GM18502 (cell line): ENCODE measurements around the gene C6orf136.
"Not testable (repeated sequence)": the region's sequence is repeated elsewhere in the genome, so short reads cannot be mapped to it uniquely, and the experiment has no call there.

Source experiments
- ATAC-seq: cut with Tn5 transposase; IDR thresholded peaks from one replicate; pipeline ENCODE4 v1.9.1; 2021; ENCODE audit warnings: mild to moderate bottlenecking; ENCODE audit not compliant: unreplicated experiment, poor library complexity

The C6orf136 gene

DNA sequence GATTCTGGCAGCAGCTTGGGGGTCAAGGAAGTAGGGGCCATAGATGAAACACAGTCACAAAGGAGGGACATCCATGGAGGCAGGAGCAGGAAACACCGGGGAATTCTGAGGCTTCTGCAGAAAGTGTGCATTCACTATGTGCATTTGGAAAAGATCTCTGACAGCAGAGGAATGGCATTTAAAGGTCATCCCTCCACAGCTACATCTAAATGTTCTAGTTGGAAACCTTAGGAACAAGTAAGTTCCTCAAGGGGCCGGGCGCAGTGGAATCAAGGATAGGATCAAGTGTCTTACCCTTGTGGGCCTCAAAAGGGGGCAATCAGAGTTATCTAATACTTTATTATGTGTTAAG, 8.8 kb downstream of the C6orf136 start:
- no peak for ATAC-seq

DNA sequence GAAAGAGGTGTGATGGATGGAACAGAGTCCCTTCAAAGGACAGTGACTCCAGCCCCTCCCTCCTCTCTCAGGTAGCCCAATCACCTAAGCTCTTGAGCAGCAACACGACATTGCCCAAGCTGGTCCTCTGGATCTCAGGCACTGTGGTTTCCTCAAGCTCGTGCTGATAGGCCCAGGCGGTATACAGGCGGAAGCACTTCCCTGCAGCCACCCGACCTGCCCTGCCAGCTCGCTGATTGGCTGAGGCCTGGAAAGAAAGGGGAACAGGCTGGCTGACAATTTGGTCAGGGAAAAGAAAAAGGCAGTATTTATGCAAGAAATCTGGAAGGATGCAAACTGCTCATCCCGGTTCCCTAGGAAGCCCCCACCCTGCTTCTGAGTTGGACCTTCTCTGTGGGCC, 9.6 kb downstream of the C6orf136 start:
- no peak for ATAC-seq

DNA sequence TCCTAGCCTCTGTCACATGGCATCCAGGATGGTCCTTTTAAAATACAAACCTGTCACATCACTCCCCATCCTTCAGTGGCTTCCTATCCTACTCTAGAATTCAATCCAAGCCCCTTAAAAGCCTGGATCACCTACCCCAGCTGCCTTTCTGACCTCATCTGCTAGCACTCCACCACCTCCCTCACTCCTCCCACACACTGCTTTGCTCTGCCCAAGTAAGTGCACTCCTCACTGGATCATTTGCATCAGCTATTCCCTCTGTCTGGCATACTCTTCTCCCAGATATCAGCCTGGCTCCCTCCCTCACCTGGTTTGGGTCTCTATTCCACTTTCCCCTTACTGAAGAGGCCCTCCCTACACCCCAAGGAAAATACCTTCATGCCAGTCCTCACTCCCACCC, 10.5 kb downstream of the C6orf136 start:
- no peak for ATAC-seq

DNA sequence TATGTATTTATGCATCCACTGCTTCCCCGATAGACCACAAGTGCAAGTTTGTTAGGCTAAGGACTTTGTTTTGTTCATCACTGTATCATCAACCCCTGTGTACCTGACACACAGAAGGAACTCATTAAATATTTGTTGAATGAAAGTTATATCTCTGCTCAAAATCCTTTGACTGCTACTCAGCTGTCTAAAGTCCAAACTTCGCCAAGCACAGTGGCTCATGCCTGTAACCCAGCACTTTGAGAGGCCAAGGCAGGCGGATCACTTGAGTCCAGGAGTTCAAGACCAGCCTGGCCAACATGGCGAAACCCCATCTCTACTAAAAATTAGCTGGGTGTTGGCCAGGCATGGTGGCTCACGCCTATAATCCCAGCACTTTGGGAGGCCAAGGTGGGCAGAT, 11.0 kb downstream of the C6orf136 start:
- not testable (repeated sequence) for ATAC-seq

DNA sequence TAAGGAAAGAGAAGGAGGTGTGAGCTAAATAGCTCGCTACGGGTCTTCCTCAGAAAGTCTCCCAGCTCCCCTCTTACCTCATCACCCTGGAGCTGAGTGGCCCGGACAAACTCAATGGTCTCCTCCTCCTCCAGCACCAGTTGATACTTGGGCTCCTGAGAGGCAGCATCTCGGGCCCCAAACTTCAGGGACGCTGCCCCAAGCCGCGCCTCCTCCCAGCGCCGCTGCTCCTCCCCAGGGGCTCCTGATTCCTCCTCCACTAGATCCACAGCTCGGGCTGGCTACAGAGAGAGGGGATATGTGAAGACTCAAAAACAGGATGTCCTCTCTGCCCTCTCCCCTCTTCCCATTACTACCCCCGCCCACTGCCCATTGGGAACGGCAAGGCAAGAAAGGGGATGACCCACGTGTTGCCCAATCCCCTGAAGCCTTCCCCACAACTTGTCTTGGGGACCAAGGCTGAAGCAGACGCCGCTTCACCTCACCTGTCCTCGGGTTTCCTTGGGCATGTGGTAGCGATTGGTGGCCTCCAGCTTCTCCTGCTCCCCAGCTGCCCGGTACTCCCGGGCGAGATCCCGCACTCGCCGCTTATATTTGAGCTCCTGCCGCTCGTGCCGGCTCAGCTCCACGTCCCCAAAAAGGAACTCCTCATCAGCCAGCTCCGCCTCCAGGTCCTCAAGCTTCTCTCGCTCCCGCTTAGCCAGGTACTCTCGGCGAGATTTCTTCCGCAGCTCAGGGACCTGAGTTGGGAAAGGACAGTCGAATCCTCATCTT, 18.2 kb downstream of the C6orf136 start:
- ATAC-seq, result no peak

DNA sequence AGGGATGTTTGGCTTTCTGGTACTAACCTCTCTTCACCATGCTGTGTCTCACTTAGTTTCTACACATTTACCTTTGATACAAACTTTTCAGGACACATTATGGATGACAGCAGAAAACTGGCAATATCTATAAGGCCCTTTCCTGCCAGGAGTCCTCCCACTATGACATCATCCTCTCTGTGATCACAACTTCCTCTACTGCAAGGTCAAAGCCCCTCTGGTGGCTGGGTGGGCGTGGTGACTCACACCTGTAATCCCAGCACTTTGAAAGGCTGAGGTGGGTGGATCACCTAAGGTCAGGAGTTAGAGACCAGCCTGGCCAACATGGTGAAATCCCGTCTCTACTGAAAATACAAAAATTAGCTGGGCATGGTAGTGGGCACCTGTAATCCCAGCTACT, 19.4 kb downstream of the C6orf136 start:
- ATAC-seq, result not testable (repeated sequence)

DNA sequence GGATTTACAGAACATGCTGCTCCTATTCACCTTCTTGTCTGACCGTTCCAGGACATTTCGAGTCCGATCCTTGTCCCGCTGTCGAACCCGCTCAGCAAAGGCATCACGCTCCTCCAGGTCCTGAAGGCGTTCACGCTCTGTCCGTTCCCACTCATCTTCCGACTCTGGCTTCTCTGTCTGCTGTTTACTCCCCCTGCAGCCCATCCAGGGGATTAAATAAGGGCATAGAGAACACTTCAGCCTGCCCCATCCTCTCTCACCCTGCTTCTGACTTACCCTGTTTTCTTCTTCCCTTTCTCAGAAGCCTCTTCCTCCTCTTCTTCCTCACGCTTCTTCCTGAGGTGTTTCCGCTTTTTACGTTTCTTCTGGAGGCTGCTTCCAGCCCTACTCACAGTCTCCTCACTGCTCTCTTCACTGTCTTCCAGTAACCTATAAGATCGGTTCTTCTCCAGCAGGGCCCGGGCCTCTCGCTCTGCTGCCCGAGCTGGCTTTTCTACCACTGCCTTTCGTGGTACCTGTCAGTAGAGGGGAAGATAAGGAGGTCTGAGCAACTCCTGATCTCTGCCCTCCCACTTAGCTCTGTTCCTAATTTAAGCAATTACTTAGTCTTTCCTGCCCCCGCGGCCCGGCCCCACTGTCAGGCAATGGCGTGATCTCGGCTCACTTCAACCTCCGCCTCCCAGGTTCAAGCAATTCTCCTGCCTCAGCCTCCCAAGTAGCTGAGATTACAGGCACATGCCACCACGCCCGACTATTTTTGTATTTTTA, 24.0 kb downstream of the C6orf136 start:
- ATAC-seq, result no peak

DNA sequence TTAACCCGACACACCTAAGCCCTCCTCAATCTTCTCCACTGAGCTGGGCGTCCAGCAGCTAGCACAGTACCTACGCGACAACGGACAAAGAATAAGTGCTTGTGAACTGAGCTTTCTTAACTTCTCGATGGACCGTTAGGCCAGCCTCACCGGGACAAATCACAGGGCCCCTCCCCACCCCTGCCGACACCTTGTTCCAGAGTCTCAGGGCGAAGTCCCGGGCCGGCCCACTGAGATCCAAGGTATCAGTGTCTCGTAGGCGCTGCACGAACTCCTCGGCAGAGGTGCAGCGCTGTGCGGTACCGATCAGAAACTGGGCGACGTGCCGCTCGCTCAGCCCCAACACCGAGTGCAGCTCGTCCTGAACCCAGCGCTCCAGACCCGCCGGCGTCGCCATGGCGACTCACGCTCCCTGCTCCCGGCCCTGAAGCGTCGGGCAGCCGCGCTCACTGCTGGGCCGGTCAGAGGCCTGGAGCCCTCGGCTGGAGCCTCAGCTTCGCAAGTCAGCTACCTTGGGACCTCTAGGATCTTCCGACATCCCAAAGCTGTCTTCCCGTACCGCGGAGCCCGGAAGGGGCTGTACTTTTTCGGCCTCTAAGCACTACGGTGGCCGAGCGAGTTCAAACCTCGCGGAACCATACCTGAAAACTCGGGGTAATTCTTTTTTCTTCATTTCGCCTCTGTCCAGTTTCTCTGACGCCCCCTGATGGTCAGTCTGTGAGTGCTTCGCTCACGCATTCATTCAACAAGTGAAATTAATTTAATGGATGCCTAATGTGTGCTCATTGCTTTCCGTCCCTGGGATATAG, 25.7 kb downstream of the C6orf136 start, which contains the start of gene DHX16:
Gene DHX16 (minus strand): TSS at position 562 of the 809 bp plus-strand sequence. CDS start 165 bp downstream, at position 397.
- peak; percentile 75 for ATAC-seq

DNA sequence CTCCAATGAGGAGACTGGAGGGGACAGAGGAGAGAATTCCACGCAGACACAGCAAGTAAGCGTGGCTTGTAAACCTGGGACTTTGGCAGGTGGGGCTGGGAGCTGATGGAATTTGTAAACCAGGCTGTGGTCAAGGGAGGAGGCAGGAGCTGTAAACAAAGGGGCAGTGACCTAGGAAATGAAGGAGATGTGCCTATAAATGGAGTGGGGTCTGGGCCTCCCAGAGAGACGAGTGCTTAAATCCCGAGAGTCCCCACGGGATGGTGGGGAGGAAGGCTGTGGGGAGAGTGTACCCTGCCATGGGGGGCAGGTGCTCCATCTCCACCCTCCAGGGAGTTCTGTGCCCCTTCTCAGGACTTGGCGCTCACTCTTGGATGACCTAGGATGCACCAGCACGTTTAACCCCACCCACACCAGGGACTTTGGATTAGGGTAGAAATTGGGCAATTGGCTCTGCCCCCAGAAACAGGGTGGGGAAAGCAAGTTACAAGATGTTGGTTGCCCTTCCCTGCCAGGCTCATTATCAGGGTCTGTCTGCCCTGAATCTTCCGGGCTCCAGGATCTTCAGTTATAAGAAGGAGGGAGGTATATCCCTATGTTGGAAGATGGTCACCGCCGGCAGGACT, 29.8 kb downstream of the C6orf136 start:
- ATAC-seq, result no peak

DNA sequence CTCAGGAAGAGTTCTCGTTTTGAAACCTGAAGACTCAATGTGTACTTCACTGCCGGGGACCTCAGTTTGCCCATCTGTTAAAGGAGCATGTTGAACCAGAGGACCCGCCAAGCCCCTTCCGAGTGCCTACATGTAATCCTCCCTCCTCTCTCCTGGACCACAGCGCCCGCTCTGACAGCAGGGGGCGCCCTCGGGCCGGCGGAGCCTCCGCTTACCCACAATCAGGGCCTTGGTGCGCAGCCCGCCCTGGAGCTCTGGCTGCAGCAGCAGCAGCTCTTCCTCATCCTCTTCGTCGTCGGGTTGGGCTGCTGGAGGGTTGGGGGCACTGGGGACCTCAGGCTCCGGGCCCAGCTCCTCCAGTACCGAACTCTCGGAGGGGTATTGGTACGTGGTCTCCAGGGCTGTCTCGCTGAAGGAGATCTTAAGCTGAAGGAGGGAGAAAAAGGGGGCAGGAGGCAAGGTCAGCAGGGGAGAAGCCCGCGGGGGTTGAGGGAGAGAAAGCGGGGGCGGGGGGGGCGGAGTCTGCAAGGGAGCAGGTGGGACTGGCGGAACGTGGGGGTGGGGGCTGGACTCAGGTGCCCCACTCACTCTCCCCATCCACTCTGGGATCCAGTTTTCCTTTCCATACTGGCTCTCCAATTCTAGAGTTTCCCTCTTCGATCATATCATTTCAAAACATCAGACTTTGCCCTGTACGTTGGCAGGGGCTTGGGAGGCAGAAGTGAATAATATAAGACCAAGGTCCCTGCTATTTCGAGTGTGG, 32.2 kb downstream of the C6orf136 start:
- peak; percentile 41 for ATAC-seq

DNA sequence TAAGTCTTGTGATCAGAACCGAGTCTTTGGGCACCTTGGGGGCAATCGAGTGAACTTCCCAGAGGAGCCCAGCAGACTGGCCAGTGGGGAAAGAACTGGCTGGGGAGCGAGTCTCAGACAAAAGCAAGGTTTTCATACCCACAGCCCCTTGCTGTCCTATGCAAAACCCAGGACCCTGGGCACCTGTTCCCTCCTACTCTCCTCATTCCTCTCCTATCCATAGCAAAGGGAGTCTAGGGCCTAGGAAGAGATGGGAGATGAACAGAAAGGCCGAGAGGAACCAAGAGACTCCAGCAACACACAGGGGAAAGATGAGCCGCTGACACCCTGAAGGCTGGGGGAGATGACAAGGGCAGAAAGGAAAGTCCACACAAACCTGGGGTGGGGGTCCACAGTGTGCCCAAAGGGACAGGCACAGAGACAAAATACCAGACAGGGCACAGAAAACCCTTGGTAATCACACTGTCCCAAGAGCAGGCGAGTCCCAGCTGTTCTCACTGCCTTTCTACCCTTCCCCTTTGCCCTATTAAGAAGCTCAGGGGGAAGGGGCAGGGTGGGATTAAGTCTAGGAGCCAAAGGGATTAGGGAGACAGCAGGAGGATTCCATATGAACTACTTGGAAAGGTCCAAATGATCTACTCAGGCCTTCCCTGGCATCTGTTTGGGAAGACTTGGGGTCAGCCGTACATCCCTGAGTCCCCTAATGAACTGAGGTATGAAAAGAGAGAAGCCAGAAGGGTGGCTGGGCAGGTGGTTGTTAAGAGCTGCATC, 33.0 kb downstream of the C6orf136 start:
- ATAC-seq, result no peak

DNA sequence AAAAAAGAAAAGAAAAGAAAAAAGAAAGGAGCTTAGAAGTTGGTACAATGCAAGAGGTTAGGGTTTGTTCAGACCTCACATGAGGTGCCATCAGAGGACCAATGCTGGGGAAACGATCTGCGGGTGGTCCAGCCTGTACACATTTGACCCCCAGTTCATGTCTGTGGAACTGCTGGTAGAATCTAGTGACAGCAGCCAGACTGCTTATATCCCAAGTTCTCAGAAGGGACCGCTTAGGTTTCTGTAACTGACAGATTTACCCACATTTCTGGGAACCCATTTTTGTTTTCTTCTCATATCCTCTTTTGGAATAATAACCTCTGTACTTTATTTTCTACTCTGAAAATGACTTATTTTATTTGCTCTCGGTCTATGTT, 34.8 kb downstream of the C6orf136 start:
- ATAC-seq, result no peak

DNA sequence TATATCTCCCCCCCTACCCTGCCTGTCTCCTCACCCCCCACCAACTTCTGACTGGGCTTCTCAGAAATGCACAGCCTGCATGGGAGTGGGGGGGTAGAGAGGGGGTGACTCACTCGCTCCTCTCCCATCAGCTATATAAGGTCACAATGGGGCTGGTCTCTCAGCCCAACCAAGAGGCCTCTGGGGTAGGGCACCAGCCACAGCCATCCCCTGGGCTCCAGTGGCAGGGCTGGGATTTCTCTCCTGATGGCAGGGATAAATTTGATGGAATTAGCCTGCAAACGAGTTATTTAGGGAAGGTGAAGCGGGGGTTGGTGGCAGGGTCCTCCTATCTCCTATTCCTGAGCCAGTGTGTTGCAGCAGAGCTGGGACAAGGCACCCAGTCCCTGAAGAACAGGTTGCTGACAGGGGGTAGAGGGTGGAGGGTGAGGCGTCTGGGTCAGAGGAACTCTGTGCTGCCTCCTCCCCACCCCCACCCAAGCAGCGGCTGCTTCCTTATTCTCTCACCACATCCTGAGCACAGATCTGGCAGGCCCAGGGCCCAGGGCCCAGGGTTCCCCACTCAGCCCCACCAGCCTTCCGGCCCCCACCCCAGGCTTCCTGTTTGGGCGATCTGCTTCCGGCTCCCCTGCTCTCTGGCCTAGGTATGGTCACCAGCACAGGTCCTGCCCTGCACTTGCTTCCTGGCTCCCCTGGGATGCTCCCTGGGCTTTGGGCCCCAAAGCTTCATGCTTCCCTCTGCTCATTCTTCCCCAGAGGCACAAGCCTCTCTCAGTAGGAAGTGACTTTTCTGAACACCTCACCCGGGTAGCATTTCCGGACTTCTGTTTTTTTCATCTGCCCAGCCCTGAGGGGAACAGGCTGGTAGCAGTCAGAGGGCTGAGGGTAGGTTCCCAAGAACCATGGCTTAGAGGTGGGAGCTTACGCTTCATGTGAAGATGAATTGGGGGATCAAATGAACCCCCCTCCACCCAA, 35.5 kb downstream of the C6orf136 start:
- peak; percentile 49 for ATAC-seq

DNA sequence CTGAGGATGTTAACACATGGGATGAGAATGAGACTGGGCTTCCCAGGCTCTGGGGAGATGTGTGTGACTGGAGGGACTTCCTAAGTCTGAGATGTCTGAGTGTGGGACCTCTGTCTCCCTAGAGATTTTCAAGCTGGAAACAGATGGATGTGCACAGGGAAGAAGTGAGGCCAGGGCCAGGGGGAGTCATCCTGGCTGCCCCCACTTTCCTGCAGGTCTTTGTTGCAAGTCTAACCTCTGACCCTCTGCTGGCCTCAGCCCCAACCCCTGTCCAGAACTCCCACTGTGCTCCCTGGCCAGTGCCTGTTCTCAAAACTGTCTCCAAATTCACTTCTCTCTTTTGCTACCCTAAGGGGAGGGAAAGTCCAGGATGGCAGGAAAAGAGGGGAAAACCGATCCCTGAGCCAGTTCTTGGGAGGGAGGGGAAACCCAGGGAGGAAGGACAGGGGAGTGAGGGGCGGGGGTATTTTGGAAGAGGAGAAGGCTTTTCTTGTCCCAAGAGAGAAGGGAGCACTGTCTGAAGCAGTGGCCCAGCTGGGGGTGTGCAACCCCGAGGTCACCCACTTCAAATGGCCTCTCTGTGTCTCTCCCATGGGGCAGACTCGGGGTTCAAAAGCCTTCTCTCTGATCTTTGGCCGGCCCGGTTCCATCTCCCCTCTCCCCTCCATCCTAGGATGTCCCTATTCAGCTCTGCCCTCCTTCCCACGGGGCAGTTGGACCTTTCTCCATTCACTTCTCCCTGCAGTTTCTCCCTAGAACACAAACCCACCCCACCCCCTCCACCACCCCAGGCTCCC, 36.4 kb downstream of the C6orf136 start:
- no peak for ATAC-seq

DNA sequence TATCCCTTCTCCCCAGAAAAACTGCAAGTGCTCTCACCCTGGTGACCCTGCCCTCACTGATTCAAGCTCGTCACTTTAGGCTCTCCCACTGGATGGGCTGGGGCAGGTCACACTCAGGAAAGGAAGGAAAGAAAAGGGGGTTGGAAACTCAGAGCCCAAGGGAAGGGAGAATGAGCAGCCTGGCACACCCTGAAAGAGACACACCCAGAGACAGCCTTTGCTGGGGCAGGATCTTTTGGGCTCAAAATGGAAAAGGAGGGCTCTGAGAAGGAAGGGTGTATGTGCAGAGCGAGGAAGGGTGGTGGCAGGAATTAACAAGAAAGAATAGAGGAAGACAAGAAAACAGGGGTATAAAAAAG, 37.0 kb downstream of the C6orf136 start:
- no peak for ATAC-seq

DNA sequence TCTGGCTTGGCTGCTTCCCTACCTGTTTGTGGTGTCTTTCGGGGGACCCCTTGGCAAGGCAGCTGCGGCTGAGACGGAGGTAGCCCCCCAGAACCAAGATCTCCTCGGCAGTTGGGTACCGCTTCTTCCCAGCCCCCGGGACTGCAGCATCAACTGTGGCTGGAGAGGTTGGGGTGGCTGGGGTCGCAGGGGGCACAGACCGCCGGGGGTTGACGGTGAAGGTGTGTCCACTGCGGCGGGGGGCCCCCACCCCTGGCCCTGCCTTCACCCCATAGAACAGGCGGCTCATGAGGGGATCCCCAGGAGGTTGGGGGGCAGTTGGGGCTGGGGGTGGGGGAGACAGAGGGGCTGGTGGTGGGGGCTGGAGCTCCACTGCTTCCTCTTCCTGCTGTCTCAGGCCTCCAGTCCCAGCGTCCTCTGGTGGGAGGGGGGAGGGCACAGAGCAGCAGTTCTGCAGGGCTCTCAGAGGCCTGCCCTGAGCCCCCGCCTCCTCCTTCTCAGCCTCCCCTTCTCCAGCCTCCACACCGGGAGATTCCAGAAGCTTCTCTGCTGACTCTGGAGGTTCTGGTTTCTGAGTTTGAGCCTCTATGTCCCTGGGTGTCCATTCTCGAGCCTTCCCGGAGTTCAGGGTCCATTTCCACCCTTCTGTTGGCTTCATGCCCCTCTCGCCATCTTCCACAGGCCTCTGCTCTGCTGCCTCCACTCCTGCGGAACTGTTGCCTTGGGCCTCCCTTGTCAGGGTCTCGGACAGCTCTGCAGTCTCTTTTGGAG, 37.6 kb downstream of the C6orf136 start:
- no peak for ATAC-seq
